Adrenal gland (tissue), 5 donors: ENCODE measurements around the gene CHRD.

Source experiments
- POLR2A ChIP-seq, 2 donors: fragments of 450-650 bp; IDR thresholded peaks; one replicate each; pipeline ENCODE4 v1.6.1; 2017; ENCODE audit warnings: antibody characterized with exemption in 2 of 2, mild to moderate bottlenecking in 2 of 2, moderate library complexity in 1 of 2
- TF ChIP-seq, protein P1 (sequence below), 6 experiments: fragments of 450-650 bp in 4 of 6; fragments of 200-600 bp in 2 of 6; sonication (generic) in 1 of 6; IDR thresholded peaks; 1 replicate in 5 of 6; 2 replicates in 1 of 6; pipeline versions ENCODE4 v1.5.1 to v1.8.0; 2016 to 2021; ENCODE audit warnings: antibody characterized with exemption in 6 of 6, mild to moderate bottlenecking in 2 of 6, moderate library complexity in 1 of 6
- donor health status: DM: no; HTN: no; CAD: no.

DNA sequence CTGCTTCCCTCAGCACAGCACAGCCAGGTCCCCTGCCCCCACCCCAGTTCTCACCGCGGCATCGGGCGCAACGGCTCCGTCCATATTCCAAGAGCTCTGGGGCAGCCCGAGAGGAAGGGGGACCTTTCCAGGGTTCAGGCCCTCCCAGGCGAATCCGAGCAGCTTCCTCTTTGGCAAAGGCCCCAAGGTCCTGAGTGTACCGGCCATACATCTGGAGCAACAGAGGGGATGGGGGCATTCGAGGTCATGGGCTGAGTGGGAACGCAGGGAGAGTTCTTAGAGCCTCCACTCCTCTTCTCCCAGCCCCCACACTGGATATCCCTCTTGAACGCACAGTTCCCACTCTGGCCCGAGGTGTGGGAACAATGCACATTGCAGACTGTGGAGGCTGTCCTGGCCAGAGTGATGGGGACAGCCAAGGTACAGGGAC is 20.9 kb upstream of the CHRD start:
- TF ChIP-seq, protein P1, sequence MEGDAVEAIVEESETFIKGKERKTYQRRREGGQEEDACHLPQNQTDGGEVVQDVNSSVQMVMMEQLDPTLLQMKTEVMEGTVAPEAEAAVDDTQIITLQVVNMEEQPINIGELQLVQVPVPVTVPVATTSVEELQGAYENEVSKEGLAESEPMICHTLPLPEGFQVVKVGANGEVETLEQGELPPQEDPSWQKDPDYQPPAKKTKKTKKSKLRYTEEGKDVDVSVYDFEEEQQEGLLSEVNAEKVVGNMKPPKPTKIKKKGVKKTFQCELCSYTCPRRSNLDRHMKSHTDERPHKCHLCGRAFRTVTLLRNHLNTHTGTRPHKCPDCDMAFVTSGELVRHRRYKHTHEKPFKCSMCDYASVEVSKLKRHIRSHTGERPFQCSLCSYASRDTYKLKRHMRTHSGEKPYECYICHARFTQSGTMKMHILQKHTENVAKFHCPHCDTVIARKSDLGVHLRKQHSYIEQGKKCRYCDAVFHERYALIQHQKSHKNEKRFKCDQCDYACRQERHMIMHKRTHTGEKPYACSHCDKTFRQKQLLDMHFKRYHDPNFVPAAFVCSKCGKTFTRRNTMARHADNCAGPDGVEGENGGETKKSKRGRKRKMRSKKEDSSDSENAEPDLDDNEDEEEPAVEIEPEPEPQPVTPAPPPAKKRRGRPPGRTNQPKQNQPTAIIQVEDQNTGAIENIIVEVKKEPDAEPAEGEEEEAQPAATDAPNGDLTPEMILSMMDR (IDR thresholded peaks at IDR 0.05) = no peak
- TF ChIP-seq POLR2A (IDR thresholded peaks at IDR 0.05) = no peak
